GM21515 (cell line): ENCODE data around the gene YBX1.
"Not testable (repeated sequence)": the region's sequence is repeated elsewhere in the genome, so short reads cannot be mapped to it uniquely, and the experiment has no call there.

ENCODE experiments used
- ATAC-seq: cut with Tn5 transposase; IDR thresholded peaks from one replicate; pipeline ENCODE4 v1.9.1; 2021; ENCODE audit not compliant: unreplicated experiment

Gene YBX1

GRCh38 chr1:42746436-42747105, 64.4 kb downstream of the YBX1 start:
- ATAC-seq: no peak

GRCh38 chr1:42747125-42747524, 64.9 kb downstream of the YBX1 start:
- no peak for ATAC-seq

DNA sequence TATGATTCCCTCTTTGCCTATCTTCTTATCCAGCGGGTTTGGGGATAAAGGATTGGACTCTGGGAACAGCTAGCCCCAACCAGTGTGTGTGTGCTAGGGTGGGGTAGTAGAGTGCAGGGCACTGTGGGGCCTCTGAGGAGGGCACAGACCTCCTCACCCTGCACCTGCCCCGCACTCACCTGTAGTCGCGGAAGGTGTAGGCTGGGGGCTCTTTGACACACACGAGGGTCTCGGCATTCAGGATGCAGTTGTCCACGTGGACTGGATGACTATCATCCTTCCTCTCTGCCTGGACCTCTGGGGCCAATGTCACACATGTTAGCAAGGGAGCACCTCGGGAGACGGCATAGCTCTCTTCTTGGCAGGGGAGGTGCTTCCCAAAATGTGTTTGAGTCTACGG, 65.8 kb downstream of the YBX1 start:
- no peak for ATAC-seq

- ATAC-seq: no peak
Measured at GRCh38 chr1:42748461-42749410, 66.5 kb downstream of the YBX1 start.

GRCh38 chr1:42750041-42750440, 67.8 kb downstream of the YBX1 start:
- ATAC-seq: no peak

GRCh38 chr1:42751511-42752070, 69.4 kb downstream of the YBX1 start:
- not testable (repeated sequence) for ATAC-seq

- no peak for ATAC-seq
Measured at GRCh38 chr1:42752284-42752683, 70.1 kb downstream of the YBX1 start.

- ATAC-seq: no peak
Measured at GRCh38 chr1:42753070-42753469, 70.9 kb downstream of the YBX1 start.
